BE2C (cell line): Measurements from ENCODE around the gene TANC1.

Source experiments
- DNase-seq: peaks from one replicate; pipeline ENCODE4 v3.0.0-alpha.2; 2020
- H3K27me3 ChIP-seq: fragments of 250-450 bp; sonication (Bioruptor Pico); 2 replicates; pipeline ENCODE4 v1.5.1; 2020; ENCODE audit warnings: mild to moderate bottlenecking
- H3K36me3 ChIP-seq: fragments of 250-450 bp; sonication (Bioruptor Pico); 2 replicates; pipeline ENCODE4 v1.5.1; 2020; ENCODE audit warnings: mild to moderate bottlenecking
- H3K4me1 ChIP-seq: fragments of 250-450 bp; sonication (Bioruptor Pico); 2 replicates; pipeline ENCODE4 v1.5.1; 2020
- H3K4me3 ChIP-seq: 2 replicates; pipeline ENCODE4 v1.5.1; 2011; ENCODE audit warnings: low read depth, low read length
- H3K9me3 ChIP-seq: fragments of 250-450 bp; sonication (Bioruptor Pico); 2 replicates; pipeline ENCODE4 v1.5.1; 2020
- TF ChIP-seq, protein P1 (sequence below): IDR thresholded peaks from 2 replicates; pipeline ENCODE4 v1.5.1; 2012; ENCODE audit warnings: mild to moderate bottlenecking, low read depth, low read length

TANC1 gene

DNA sequence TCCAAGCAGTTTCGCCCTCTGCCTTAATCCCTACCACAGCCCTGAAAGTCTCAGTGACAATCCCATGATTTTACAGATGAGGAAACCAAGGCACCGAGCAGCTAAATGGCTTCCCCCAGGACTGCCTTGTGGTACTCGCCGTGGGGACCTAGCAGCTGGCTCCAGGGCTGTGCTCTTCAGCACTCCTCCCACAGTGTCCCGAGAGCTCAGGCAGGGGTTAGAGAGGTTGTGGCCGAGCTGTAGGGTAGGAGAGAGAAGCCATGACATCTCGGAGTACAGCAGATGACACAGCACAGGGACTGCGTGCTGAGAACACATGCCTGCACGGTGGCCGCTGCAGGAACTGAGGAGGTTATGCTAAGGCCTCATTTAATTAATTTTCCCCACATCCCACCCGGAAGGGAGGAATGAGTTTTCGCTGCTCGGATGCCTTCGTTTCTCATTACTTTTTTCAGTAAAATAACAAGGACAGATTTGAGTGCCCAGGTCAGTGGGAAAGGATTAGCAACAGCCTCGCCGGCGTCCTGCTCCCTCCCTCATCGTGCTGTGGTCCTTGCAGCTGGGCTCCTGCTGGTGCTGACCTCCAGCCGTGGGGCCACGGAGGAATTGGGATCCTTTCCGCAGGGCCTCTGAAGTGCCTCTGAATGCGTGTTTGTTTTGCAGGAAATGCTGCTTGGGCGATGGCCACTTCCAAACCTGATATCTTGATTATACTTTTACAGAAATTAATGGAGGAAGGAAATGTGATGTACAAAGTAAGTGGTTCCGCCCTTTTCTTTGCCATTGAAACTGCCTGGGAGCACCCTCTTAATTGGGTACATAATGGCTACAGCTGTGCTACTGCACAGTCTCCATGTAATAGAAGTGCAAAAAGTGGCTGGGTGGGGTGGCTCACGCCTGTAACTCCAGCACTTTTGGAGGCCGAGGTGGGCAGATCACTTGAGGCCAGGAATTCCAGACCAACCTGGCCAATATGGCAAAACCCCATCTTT, 256.9 kb downstream of the TANC1 start:
- Histone ChIP-seq H3K36me3 (no peaks in the 10 kb centered on the region; the same call in 1 of the 2 replicates), H3K4me3 (no peak overlapping the region), H3K9me3 (no peaks in the 10 kb centered on the region), H3K4me1 (no peaks in the 10 kb centered on the region), H3K27me3 (no peaks in the 10 kb centered on the region)
- TF ChIP-seq, protein P1, sequence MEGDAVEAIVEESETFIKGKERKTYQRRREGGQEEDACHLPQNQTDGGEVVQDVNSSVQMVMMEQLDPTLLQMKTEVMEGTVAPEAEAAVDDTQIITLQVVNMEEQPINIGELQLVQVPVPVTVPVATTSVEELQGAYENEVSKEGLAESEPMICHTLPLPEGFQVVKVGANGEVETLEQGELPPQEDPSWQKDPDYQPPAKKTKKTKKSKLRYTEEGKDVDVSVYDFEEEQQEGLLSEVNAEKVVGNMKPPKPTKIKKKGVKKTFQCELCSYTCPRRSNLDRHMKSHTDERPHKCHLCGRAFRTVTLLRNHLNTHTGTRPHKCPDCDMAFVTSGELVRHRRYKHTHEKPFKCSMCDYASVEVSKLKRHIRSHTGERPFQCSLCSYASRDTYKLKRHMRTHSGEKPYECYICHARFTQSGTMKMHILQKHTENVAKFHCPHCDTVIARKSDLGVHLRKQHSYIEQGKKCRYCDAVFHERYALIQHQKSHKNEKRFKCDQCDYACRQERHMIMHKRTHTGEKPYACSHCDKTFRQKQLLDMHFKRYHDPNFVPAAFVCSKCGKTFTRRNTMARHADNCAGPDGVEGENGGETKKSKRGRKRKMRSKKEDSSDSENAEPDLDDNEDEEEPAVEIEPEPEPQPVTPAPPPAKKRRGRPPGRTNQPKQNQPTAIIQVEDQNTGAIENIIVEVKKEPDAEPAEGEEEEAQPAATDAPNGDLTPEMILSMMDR, result no peak
- DNase-seq, result no peak

DNA sequence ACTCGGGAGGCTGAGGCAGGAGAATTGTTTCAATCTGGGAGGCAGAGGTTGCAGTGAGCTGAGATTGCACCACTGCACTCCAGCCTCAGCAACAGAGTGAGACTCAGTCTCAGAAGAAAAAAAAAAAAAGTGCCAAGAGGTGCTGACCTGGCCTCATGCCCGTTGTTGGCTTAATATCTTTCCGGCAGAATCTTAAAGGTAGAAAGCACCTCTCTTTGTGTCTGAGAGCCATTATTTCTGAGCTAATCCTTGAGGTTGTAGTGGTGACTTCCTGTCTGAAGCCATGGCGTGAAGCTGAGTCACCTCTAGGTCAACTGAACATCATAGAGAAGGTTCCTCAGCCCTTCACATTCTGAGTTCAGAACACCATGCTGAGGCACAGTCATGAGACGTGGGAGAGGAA, 257.6 kb downstream of the TANC1 start:
- TF ChIP-seq, protein P1, result no peak
- no peak for DNase-seq
- Histone ChIP-seq H3K4me1 (no peaks in the 10 kb centered on the region), H3K27me3 (no peaks in the 10 kb centered on the region), H3K36me3 (no peaks in the 10 kb centered on the region; the same call in 1 of the 2 replicates), H3K9me3 (no peaks in the 10 kb centered on the region), H3K4me3 (no peak overlapping the region)

DNA sequence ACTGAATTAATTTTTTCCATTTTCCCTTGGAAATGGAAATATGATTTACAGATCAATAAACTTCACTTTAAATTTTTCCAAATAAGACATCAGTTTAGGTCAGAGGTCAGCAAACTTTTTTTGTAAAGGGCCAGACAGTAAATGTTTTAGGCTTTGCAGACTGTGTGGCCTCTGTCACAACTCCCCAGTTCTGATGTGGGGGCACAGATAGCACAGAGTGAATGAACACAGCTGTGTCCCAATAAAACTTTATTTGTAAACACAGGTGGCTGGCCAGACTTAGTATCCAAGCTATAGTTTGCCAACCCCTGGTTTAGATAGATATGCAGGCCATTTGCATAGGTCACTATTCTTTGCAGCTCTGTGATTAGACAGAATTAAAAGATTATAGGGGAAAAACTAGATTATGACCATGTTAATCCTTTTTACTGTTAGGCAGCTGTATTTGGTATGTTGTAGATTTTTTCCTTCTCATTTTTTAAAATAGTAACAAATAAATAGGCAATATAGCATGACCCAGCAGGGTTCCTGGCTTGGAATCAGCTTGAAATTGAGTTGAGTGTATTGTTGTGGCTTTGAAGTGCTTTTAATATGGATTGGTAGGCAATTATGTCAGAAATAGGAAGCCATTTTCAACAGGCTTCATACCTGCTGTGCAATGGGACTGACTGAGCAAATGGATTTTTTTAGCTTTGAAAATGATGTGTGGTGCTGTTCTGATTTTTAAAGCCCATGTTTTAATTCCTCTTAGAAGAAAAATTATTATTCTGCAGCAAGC, 258.4 kb downstream of the TANC1 start:
- H3K9me3 ChIP-seq, result no peaks in the 10 kb centered on the region
- no peaks in the 10 kb centered on the region for H3K27me3 ChIP-seq
- no peaks in the 10 kb centered on the region for H3K4me1 ChIP-seq
- TF ChIP-seq, protein P1, result no peak
- no peaks in the 10 kb centered on the region; the same call in 1 of the 2 replicates for H3K36me3 ChIP-seq
- no peak overlapping the region for H3K4me3 ChIP-seq
- no peak for DNase-seq

DNA sequence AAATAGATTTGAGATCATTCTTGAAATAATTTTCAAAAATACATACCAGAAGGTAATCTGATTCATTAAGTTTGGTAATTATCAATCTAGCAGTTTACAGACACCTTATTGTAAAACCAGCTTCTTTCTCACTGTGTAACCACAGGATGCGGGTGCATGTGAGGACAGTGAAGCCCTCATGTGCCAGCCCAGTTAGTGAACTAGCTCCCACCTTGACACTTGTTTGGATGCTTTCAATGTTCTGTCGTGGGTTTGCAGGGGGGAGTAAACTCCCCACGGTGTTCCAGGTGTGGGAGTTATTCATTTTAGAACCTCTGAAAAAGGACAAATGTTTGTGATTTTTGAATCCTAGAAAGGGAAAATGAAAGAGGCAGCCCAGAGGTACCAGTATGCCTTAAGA, 259.0 kb downstream of the TANC1 start:
- TF ChIP-seq, protein P1, result no peak
- Histone ChIP-seq H3K36me3 (no peaks in the 10 kb centered on the region; the same call in 1 of the 2 replicates), H3K27me3 (no peaks in the 10 kb centered on the region), H3K9me3 (no peaks in the 10 kb centered on the region), H3K4me1 (no peaks in the 10 kb centered on the region), H3K4me3 (no peak overlapping the region)
- DNase-seq, result no peak

DNA sequence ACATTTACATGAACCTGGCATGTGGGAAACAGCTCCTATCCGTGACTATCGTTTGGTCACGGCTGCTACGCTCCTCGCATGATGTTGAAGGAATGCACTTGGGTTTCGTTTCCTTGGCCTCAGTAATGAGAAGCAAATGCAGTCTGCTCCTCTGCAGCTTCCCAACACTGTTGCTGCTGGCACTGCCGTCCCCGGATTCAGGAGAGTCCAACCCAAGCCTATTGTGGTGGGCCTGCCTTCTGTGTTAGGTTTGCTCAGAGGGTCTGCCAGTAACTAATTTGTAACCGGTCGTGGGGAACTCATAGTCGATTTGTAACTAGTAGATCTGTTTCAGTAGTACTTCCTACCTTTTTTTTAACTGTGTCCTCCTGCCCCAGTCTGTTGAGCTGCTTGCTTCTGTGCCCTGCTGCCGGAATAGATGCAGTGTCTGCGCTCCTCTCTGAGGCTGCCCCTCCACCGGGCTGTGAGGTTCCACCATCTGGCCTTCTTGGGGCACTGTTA, 259.7 kb downstream of the TANC1 start:
- Histone ChIP-seq H3K36me3 (no peaks in the 10 kb centered on the region; the same call in 1 of the 2 replicates), H3K4me1 (no peaks in the 10 kb centered on the region), H3K4me3 (no peak overlapping the region), H3K9me3 (no peaks in the 10 kb centered on the region), H3K27me3 (no peaks in the 10 kb centered on the region)
- TF ChIP-seq, protein P1, result no peak
- no peak for DNase-seq
